G401.6 (cell line): ENCODE results near the gene SNU13.
"Not testable (repeated sequence)": the region's sequence is repeated elsewhere in the genome, so short reads cannot be mapped to it uniquely, and the experiment has no call there.

ENCODE experiments used
- FAIRE-seq: peaks from 2 replicates; lab custom pipeline; 2012; peaks lifted over from hg19 to GRCh38; lab: Jason Lieb, UNC

The SNU13 gene

GRCh38 chr22:41688365-41689211 is at the start of gene SNU13:
TSS of gene SNU13 (minus strand) at chr22:41688867. CDS start at chr22:41688796, 71 bp downstream.
- peak; percentile 94 for FAIRE-seq

GRCh38 chr22:41733241-41733640 is 44.6 kb upstream of the SNU13 start:
- not testable (repeated sequence) for FAIRE-seq

GRCh38 chr22:41732096-41732772 is 43.6 kb upstream of the SNU13 start:
- no peak for FAIRE-seq

- no peak for FAIRE-seq
Measured at GRCh38 chr22:41731609-41732008, 42.9 kb upstream of the SNU13 start.

GRCh38 chr22:41725510-41726110 is 36.9 kb upstream of the SNU13 start:
- no peak for FAIRE-seq

GRCh38 chr22:41722496-41722895 is 33.8 kb upstream of the SNU13 start:
- no peak for FAIRE-seq

GRCh38 chr22:41713004-41713403 is 24.3 kb upstream of the SNU13 start:
- FAIRE-seq = no peak

GRCh38 chr22:41709341-41709740 is 20.7 kb upstream of the SNU13 start:
- FAIRE-seq = no peak

- no peak for FAIRE-seq
Measured at GRCh38 chr22:41702763-41703162, 14.1 kb upstream of the SNU13 start.

- FAIRE-seq = no peak
Measured at GRCh38 chr22:41700108-41700364, 11.4 kb upstream of the SNU13 start.

GRCh38 chr22:41699264-41700107 is 10.8 kb upstream of the SNU13 start, which contains the start of gene MEI1:
TSS of gene MEI1 (plus strand) at chr22:41699503. CDS start at chr22:41699539, 36 bp downstream.
- FAIRE-seq = no peak

- peak; percentile 90 for FAIRE-seq
Measured at GRCh38 chr22:41697126-41697775, 8.6 kb upstream of the SNU13 start.

- no peak for FAIRE-seq
Measured at GRCh38 chr22:41696703-41697102, 8.0 kb upstream of the SNU13 start.

- FAIRE-seq = no peak
Measured at GRCh38 chr22:41695211-41695610, 6.5 kb upstream of the SNU13 start.

GRCh38 chr22:41690476-41690875 is 1.8 kb upstream of the SNU13 start:
- no peak for FAIRE-seq

- FAIRE-seq = no peak
Measured at GRCh38 chr22:41687901-41688364, 734 bp downstream of the SNU13 start.

- not testable (repeated sequence) for FAIRE-seq
Measured at GRCh38 chr22:41686890-41687289, 1.8 kb downstream of the SNU13 start.

GRCh38 chr22:41684194-41684593 is 4.5 kb downstream of the SNU13 start:
- no peak for FAIRE-seq

GRCh38 chr22:41683616-41684015 is 5.1 kb downstream of the SNU13 start:
- FAIRE-seq = no peak

GRCh38 chr22:41683052-41683451 is 5.6 kb downstream of the SNU13 start:
- no peak for FAIRE-seq

GRCh38 chr22:41682033-41682807 is 6.4 kb downstream of the SNU13 start:
- no peak for FAIRE-seq
